ENCODE results near the gene GLIS2. TPM values are rescaled to one million over a fixed set of nuclear protein-coding genes. Genes with fewer than 3 reads are reported as not detected.

GLIS2 gene
- total and polyA plus RNA-seq, 3 donors from 2014 or later = 4.8 to 15.0 (median 6.7) TPM

DNA sequence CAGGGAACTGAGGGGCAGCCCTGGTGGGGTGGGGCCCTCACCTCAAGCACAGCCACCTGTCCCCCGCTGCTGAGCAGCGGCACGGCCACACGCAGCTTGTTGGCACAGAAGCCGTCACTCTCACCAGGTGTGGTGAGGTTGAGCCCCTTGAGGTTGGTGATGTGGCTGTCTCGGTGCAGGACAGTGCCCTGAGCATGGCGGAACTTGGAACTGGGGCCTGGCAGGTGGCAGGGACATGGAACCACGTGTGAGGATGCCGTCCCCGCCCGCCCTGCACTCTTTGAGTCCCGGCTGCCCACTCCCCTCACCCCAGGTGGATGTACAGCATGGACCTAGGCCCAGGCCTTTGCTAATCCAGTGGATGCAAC lies 46.1 kb downstream of the GLIS2 start:
- intact Hi-C loops (cut with DNase I; ENCODE audit: low total_unique reads) = no loop called here
- TF ChIP-seq CTCF (IDR thresholded peaks at IDR 0.05) (no peak), POLR2A (IDR thresholded peaks at IDR 0.05) (no peak)
- WGBS, 2 donors = 89 to 97% methylated on average over 6 to 12 of the region's 12 CpGs
- H3K4me3 ChIP-seq = no peak overlapping the region
- H3K4me1 ChIP-seq = no peaks in the 10 kb centered on the region
- no peak overlapping the region for H3K27ac ChIP-seq
- no peak for DNase-seq
- H3K9me3 ChIP-seq = no peaks in the 10 kb centered on the region
- no peaks in the 10 kb centered on the region for H3K27me3 ChIP-seq
- no peaks in the 10 kb centered on the region for H3K36me3 ChIP-seq (ENCODE audit: low read depth, missing control alignments)

- Histone ChIP-seq H3K9me3 (no peaks in the 10 kb centered on the region), H3K27me3 (no peaks in the 10 kb centered on the region), H3K36me3 (ENCODE audit: low read depth, missing control alignments) (no peaks in the 10 kb centered on the region), H3K27ac (no peak overlapping the region), H3K4me1 (no peaks in the 10 kb centered on the region), H3K4me3 (no peak overlapping the region)
- intact Hi-C loops (cut with DNase I; ENCODE audit: low total_unique reads) = no loop called here
- TF ChIP-seq CTCF (IDR thresholded peaks at IDR 0.05) = no peak
- TF ChIP-seq POLR2A (IDR thresholded peaks at IDR 0.05) = no peak
- 82 to 90% methylated on average over 10 to 19 of the region's 19 CpGs for WGBS, 2 donors
- no peak for DNase-seq
These were observed 46.7 kb downstream of the GLIS2 start for GRCh38 chr16:4362476-4363135.

GRCh38 chr16:4364196-4365013 lies 48.5 kb downstream of the GLIS2 start:
- Histone ChIP-seq H3K4me1 (no peaks in the 10 kb centered on the region), H3K27ac (no peak overlapping the region), H3K27me3 (no peaks in the 10 kb centered on the region), H3K36me3 (ENCODE audit: low read depth, missing control alignments) (no peaks in the 10 kb centered on the region), H3K9me3 (no peaks in the 10 kb centered on the region), H3K4me3 (no peak overlapping the region)
- 90 to 93% methylated on average over 22 to 37 of the region's 37 CpGs for WGBS, 2 donors
- intact Hi-C loops (cut with DNase I; ENCODE audit: low total_unique reads) = no loop called here
- DNase-seq = no peak
- TF ChIP-seq CTCF (IDR thresholded peaks at IDR 0.05) (no peak), POLR2A (IDR thresholded peaks at IDR 0.05) (no peak)

DNA sequence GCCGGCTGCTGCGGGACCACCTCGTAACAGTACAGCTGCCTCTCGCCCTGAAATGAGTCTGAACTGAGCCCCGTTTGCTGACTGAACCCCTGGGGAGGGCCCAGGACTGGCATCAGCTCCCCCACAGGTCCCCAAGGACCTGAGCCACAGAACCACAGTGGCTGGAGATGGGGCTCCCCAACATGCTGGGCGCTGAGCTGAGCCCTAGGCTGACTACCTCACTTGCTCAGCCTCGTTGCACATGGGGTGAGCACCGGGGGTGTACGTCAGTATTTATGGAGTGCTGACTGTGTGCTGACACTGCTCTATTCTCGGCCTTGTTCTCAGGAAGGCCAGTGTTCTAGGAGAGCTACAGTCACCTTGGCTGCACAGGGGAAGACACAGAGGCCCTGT lies 49.1 kb downstream of the GLIS2 start:
- 90 to 94% methylated on average over 10 of the region's 10 CpGs for WGBS, 2 donors
- H3K27ac ChIP-seq = no peak overlapping the region
- peaks cover 2% of the 10 kb centered on the region for H3K4me1 ChIP-seq
- DNase-seq = no peak
- no peak overlapping the region for H3K4me3 ChIP-seq
- H3K9me3 ChIP-seq = no peaks in the 10 kb centered on the region
- H3K36me3 ChIP-seq (ENCODE audit: low read depth, missing control alignments) = no peaks in the 10 kb centered on the region
- TF ChIP-seq CTCF (IDR thresholded peaks at IDR 0.05) (no peak), POLR2A (IDR thresholded peaks at IDR 0.05) (no peak)
- intact Hi-C loops (cut with DNase I; ENCODE audit: low total_unique reads) = no loop called here
- H3K27me3 ChIP-seq = no peaks in the 10 kb centered on the region

Measured in testis (tissue), 3 donors.